Kidney capillary endothelial cell (primary cell): Measurements from ENCODE around the gene AKAP13.

Experiments
- DNase-seq: peaks from one replicate; pipeline ENCODE4 v3.0.0-alpha.2; 2018; ENCODE audit warnings: low spot score

Gene AKAP13

DNA sequence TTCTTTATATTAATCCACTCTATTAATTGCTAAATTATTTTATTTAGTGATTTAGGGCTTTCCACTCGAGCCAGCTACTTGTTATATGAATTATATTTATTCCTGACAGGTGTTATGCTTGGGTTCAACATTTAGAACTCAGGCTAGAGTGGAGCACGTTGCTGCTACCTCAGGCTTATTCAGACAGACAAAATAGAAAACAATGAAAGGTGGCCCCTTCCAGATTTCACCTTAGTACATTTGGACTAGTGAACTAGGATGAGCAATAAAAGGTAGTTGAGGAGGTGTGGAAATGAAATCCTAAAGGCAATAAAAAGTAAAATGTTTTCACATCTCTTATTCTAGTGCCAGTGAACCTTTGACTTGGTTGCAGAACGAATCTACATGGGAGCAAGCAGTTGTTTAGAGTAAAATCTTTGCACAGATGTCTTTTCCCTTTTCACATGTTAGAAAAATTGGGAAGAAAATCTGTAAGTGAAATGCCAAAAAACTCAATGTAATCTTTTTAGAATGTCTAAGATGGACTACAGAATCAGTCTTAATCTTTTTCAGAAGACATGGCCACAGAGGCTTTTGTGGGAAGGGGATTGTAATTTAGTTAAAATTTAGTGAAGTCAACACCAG lies 63.8 kb downstream of the AKAP13 start:
- no peak for DNase-seq

DNA sequence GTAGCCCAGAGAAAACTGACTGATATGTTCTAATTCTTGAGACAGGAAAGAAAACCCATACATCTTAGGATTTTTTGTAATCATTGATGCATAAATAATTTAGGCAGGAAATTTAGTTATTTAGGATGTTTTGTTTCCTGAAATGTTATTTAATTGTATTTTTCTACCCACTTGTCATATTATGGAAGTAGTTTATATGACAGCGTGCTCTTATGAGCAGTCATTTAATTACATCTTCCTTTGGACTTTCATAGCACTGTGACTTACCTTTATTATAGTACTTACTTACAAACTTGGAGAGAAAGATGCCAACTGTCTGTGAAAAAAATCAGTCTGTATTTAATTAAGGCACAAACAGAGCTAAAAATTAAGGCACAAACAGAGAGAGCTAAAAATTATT lies 65.0 kb downstream of the AKAP13 start:
- no peak for DNase-seq

DNA sequence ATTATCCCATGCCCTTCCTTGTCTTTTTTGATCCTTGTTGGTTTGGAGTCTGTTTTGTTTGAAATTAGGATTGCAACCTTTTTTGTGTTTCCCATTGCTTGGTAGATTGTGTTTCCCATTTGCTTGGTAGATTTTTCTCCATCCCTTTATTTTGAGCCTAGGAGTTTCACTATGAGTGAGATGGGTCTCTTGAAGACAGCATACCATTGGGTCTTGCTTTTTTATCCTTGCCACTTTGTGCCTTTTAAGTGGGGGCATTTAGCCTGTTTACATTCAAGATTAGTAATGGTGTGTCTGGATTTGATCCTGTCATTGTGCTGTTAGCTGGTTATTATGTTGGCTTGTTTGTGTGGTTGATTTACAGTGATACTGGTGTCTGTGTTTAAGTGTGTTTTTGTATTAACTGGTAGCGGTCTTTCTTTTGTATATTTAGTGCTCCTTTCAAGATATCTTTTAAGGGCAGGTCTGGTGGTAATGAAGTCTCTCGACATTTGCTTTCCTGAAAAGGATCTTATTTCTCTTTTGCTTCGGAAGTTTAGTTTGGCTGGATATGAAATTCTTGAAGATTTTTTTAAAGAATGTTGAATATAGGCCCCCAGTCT lies 70.8 kb downstream of the AKAP13 start:
- no peak for DNase-seq

DNA sequence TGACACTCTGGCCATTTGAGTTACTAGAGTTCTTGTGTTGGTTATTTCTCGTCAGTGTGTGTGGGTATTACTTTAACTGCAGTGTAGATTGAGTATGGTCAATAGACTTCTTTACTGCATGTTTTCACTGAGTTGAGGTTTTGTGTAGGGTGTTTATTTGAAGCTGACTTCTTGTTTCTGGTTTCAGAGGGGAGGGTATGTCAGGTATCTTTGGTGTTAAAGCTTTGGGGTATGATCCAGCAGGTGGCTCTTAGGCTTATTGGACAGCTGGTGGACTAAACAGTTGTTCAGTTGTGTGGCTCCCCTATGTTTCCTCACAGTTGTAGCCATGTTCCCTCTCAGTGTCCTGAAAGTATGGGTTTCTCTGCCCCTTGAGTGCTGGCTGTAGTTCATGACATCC lies 72.0 kb downstream of the AKAP13 start:
- DNase-seq, result no peak

DNA sequence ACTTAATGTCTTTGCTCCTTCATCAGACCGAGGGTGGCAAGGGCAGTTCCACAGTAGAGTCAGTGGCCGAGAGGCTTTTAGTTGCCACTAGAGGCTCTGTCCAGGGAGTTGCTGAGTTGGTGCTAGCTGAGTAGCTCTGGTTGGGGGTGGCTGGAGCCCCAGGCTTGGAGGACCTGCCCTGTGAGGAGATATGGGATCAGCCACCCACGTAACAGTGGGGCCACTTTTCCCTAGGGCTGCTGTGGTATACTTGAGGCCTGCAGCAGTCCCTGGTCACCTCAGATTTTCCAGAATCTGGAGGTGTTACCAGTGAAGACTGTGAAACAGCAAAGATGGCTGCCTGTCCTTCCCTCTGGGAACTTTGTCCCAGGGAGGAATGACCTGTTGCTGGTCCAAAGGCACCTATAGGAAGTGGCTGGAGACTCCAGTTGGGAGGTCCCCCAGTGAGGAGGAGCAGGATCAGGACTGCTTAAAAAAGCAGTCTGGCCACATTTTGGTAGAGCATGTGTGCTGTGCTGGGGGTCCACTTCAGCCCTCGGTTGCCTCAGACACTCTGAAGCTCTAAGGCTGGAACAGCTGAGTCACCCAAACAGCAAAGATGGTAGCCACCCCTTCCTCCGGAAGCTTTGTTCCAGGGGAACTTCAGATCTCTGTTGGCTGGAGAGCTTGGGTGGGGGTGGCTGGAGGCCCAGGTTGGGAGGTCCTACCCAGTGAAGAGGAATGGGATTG lies 72.9 kb downstream of the AKAP13 start:
- DNase-seq, result no peak

DNA sequence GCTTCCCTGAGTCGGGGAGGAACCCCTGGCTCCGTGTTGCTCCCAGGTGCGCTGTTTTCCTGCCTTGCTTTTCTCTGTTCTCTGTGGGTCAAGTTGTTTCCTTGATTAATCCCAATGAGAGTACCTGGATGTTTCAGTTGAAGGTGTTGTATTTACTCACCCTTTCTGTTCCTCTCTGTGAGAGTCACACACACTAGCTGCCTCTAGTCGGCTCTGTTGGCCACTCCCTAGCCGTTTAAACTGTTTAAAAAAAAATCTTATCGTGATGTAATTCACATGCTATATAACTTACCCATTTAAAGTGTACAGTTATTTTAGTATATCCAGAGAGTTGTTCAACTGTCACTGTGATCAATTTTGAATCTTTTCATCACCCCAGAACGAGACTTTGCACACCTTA lies 74.0 kb downstream of the AKAP13 start:
- DNase-seq, result no peak

DNA sequence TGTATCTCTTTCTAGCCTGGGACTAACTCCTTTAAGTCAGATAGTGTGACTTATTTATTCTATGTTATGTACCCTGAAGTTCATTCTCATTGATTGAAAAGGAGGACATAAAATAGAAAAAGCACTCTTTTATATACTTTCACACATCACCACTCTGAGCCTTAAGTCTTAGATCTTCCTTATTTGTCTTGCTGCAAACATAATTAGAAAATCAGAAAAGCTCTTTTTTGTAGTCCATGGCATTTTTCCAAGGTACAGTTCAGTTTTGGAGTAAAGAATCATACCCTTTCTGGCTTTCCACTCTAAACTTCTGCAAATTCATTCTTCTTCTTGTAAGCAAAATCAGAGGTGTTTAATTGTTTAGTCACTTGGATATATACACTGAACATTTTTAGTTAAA lies 75.5 kb downstream of the AKAP13 start:
- DNase-seq, result no peak

DNA sequence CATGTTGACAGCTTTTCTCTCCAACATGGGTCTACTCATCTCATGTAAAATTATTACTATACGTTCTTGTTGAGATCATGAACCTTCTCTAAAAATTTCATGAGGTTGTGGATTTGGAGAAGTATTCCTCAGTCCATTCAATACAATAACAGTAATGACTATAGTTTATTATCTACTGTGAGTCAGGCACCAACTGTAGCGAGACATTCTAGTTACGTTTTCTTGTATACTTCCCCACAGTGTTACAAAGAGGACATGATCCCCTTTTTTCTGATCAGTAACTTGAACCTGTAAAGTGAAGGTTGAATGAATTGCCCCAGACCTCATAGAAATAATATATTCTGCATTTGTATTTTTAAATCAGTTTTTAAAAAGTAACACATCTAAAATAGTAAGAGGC lies 76.4 kb downstream of the AKAP13 start:
- no peak for DNase-seq

DNA sequence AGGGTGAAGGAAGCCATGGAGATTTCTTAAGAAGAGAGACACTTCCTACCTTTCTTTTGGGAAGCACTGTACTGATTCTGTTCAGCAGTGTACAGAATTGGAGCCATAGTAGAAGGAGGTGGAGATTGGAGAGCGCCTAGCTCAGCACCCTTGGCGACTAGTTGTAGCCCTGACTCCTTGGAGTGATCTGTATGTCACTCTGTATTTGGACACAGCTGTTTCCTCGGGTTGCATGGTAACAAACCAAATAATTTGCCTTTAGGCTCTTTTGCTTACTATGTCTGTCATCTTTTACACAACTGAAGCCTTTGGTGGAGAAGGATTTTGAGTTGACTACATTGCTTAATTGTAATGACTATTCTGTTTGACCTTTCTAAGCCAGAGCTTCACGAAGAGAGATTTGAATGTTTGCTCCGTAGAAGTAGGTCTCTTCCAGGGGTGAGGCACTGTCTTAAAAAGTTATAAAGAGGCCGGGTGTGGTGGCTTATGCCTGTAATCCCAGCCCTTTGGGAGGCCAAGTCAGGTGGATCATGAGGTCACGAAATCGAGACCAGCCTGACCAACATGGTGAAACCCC lies 77.1 kb downstream of the AKAP13 start:
- no peak for DNase-seq

DNA sequence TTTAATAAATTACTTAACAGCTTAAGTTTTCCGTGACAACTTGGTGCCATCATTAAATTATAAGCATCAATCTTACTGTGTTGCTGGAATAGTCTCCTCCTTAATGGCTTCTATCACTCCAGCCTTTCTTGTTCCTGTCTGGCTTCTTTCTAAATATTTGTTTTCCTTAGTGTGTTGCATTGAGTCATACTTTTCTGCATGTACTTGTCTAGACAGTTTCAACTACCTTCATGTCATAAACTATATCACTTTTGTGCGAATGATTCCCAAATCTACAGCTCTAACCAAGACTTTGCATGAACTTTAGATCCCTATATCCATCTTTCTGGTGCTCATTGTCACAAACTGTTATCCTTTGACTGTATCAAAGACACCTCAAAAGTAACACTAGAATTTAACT lies 78.4 kb downstream of the AKAP13 start:
- no peak for DNase-seq

DNA sequence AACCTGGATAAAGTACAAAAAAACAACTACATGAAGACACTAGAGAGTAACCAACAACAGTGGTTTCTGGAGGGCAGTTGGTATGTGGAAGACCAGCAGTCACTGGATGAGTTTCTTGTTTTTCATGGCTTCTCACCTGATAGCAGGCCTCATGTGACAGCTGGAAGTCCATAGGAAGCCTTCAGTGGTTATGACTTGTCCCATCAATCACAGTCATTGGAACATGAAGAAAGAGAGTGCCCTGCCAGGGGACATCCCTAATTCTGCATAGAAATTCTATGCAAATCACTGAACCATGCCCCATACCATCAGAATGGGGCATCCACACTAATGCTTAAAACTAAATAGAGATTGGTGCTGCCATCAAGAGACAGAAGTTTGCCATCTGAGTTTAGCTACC lies 81.6 kb downstream of the AKAP13 start:
- DNase-seq, result no peak

DNA sequence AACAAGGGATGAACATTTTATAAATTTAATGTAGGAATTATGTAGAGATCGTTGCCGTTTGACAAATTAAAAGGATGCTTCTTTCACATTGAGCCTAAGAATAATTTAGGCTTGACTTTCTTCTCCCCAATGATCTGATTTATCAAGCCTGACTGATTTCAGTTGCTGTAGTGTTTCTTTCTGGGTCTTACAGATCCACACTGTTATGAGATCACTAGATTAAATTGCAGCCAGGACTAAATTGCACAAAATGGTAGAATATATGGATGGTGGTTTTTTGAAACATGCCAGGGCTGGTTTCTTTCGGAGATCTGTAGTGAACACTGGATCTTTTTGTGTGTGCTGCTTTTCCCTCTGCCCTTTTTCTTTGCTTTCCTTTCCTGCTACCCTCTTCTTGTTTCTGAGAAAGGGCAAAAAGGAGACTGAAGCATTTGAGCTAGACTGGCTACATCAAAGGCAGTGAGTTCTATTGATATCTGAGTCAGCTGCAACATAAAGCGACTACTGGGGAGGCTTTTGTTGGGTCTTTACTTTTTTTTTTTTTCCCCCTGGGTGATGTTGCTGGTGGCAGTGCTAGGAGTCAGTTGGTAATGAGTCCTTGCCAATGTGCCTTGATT lies 83.0 kb downstream of the AKAP13 start:
- DNase-seq, result no peak

DNA sequence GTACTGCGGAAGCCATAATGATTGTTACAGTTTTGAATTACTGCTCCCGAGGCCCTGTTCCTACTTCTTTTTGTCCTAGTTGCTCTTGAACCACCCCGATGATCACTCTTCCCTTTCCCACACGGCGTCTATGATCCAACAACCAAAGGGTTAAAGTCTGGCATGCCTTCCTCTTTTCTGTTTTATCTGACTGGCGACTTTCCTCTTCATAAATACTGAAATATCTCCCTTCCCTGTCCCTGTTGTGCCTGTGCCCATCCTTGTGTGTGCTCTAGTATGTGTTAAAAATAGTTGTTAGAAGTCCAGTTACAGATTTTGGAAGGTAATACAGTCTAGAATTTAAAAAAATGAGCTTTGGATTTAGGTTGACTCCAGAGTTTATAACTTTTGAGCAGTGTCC lies 83.6 kb downstream of the AKAP13 start:
- no peak for DNase-seq

DNA sequence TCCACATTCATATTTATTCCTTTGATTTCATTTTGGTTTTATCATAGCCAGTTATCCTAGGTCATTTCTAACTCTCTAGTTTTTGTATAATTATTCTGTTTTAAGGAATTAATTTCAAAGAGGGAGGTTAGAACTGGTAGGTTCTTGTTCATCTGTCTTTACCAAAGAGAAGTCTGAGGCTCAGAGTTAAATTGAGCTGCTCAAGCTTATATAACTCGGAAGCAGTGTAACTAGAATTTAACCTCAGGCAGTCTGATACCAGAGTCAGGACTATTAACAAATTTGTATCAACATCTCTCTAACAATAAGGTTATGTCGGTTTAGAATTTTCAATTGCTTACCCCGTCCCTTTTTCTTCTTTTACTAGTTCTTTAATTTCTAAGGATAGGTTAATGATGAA lies 84.1 kb downstream of the AKAP13 start:
- no peak for DNase-seq

DNA sequence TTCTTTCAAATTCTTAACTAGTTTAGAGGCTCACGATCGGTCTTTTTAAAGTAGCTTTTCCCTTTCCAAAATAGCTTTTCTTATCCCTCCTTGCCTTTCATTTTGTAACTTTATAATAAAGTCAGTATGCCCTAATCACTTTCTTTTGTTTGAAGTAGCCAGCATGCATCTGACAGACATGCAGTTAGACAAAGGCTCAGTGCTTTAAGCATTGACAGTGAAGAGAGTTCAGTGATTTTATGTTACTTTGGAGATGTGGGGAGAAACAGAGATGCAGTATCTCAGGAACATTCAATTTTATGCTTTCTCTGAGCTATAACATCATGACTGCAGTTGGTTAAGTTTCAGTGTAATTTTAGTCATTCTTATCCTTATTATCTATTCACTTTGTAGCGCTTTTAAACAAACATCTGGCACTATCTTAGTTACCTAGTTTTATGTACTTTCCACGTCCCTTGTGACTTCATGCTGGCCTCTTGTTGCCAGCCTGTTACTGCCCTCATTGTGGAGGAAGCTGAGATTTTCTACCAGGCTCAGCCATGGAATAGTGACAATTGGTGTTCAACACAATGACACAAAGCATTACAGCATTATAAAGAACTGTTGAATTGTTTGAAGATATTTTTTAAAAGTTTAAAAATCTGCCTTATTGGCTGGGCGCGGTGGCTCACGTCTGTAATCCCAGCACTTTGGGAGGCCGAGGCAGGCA lies 90.3 kb downstream of the AKAP13 start:
- DNase-seq, result no peak

DNA sequence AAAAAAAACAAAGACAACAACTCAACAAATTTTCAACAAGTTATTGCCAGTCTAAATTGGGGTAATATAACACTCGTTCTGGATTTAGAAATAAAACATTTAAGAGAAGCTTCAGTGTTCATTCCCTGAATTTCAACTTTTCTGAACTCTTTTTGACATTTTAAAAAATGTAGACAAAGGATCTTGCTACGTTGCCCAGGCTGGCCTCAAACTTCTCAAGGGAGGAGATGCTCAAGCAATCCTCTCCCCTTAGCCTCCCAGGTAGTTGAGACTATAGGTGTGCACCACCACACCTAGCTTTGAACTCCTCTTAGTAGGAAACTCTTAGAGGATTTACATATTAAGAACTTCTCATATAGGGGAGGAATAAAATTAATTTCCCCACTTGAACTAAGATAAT lies 91.9 kb downstream of the AKAP13 start:
- no peak for DNase-seq

DNA sequence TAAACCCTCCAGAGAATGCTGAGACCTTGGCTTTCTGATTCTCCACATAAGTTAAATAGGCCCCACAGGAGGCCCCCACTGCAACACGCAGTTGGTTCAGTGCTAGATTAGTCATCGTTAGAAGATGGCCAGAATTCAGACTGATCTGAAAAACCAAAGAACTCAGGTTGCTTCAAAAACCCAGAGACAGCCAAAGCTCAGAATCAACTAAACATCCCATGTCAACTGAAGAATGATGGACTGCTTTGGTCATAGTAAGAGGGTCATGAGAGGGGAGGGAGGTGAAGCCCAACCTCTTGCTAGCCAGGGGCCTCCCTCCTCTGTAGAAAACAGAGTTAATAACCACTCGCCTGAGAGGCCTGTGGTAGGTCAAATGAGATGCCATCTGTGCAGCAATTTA lies 93.1 kb downstream of the AKAP13 start:
- no peak for DNase-seq

DNA sequence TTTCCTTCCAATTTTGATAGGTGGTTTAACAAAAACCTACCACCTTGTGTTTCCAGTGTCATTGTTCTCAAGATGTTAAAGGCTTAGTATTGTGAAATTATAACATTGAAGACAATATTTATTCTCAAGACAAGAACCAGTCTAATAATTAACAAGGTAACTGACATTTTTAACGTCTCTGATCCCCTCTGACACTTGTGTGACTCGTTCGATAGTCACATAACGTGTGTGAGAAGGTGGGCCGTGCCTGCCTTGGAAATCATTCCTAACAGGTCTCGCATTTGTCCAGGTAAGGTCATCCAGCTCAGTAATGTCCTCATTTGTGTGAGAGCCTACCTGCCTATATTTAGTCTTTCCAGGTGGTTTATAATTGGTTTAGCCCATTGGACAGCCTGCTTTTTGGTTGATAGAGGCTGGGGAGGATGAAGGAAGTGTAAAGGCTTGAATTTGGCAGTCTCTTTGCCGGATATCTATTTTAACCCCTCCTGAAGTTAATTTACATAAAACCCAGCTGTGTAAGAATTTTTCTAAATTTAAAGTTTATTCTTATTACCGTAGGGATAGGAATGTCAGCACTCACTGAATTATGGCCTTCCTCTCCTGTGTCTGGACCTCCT lies 94.4 kb downstream of the AKAP13 start:
- peak; percentile 45 for DNase-seq

DNA sequence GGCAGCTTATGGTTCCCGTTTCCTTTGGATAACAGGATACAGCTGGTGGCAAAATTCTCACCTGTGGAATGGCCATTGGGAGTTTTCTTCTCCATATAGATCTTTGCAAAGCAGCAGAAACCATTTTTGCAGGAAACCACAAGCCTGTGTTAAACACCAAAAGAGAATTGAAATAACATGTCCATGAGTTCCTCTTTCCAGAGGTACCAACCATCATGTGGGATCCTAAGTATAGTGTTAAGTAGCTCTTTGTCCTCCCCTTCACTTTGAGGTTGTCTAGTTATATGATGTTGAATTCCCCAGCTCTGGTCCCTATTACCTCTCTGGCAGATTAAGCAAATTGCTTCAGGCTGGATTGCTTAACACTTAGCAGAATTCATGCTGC lies 94.9 kb downstream of the AKAP13 start:
- DNase-seq, result no peak

DNA sequence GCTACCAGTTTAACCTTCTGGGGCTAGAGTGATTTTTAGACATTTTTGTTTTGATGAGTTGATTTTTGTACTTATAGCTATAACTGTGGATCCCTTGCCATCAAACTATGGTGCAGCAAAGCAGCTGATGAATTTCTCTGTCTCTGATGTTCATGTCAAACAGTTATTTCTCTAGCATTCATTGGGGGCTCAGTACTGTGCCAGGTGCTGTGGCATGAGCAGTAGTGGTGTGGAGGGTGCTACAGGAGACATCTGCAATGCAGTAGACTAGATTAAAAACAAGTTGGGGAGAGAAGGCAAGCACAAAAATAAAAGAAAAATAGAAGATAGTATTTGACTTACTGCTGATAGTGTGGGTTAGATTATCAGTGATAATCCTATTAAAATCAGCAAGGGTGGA lies 95.3 kb downstream of the AKAP13 start:
- DNase-seq, result no peak

DNA sequence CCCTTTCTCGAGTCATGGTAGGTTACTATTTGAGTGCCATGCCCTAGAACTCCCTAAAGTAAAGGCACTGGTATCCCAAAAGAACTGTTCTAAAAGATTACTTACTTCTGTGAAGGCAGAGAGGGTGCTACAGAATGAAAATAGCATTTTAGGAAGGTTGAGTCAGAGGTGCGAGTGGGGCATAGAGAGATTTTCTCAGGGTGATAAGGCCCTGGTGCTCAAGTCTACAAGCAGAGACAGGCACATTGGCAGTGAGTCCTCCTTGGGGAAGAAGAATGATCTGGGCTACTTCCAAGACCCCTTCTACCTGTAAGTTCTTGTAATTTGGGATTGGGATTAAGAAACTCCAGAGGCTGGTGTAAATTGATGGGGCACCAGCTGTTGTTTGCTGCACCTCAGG lies 96.7 kb downstream of the AKAP13 start:
- DNase-seq, result no peak

DNA sequence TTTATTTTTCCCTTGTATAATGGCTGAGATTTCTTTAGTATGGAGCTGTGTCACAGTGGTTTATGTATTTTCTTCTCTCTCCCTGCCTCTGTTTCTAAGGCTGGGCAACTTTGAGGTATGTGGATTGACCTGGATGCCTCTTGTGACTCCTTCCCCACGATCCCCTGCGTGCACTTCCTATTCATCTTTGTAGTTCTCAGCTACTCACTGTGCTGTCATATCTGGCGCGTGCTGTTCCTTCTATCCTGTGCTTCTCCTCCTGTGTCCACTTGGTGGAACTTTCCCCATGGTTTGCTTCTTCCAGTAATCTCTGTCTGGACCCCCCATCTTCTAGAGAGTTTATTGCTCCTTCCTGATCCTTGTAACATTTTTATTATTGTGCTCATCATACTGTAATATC lies 97.3 kb downstream of the AKAP13 start:
- DNase-seq, result peak; percentile 71
